Activated naive CD8-positive, alpha-beta T cell treated with anti-CD3 and anti-CD28 coated beads, Interleukin-2, amount 50 U/mL, for 24 hours (primary cell): ENCODE measurements around the gene RNF214.

ENCODE experiments used
- ATAC-seq: fragments of 150-1000 bp; cut with Tn5 transposase; one replicate; pipeline ENCODE4 v1.10.0; 2021
- DNase-seq: peaks from one replicate; pipeline ENCODE4 v3.0.0; 2021
- H3K27ac Mint-ChIP-seq: one replicate; pipeline ENCODE4 v1.8.0; 2021; ENCODE audit warnings: mild to moderate bottlenecking, mixed read lengths
- H3K27me3 Mint-ChIP-seq: one replicate; pipeline ENCODE4 v1.8.0; 2021; ENCODE audit warnings: mixed read lengths
- H3K36me3 Mint-ChIP-seq: one replicate; pipeline ENCODE4 v1.8.0; 2021; ENCODE audit warnings: low read depth, mixed read lengths
- H3K4me1 Mint-ChIP-seq: one replicate; pipeline ENCODE4 v1.8.0; 2021; ENCODE audit warnings: mixed read lengths
- H3K4me3 Mint-ChIP-seq: one replicate; pipeline ENCODE4 v1.8.0; 2021; ENCODE audit warnings: mild to moderate bottlenecking, moderate library complexity, mixed read lengths
- H3K9me3 Mint-ChIP-seq: one replicate; pipeline ENCODE4 v1.8.0; 2021; ENCODE audit warnings: mixed read lengths

RNF214 gene

DNA sequence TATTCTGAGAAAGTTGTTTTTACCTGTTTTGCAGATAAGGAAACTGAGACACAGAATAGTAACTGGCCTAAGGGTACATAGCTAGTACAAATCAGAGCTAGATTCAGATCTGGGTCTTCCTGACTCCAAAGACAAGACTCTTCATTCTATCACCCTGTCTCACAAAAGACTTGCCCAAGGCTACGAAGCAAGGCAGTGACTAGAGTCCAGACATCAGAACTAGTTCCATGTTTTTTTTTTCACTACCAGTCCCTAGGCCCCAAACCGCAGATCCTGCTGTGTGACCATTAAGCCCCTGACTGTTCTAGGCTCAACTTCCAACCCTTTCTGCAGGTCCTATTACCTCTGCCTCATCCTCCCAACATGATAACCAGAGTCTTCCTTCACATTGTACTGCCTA, 60.1 kb downstream of the RNF214 start:
- Mint-ChIP-seq H3K4me1 (no peaks in the 10 kb centered on the region), H3K4me3 (no peak overlapping the region), H3K27me3 (no peaks in the 10 kb centered on the region), H3K36me3 (peaks cover 4% of the 10 kb centered on the region), H3K27ac (no peak overlapping the region), H3K9me3 (no peaks in the 10 kb centered on the region)
- ATAC-seq, result no peak
- DNase-seq, result no peak

GRCh38 chr11:117295438-117296137, 63.1 kb downstream of the RNF214 start:
- no peaks in the 10 kb centered on the region for H3K36me3 Mint-ChIP-seq
- H3K4me1 Mint-ChIP-seq, result no peaks in the 10 kb centered on the region
- ATAC-seq (no peak), DNase-seq (no peak)
- no peak overlapping the region for H3K4me3 Mint-ChIP-seq
- H3K9me3 Mint-ChIP-seq, result no peaks in the 10 kb centered on the region
- H3K27ac Mint-ChIP-seq, result no peak overlapping the region
- no peaks in the 10 kb centered on the region for H3K27me3 Mint-ChIP-seq

DNA sequence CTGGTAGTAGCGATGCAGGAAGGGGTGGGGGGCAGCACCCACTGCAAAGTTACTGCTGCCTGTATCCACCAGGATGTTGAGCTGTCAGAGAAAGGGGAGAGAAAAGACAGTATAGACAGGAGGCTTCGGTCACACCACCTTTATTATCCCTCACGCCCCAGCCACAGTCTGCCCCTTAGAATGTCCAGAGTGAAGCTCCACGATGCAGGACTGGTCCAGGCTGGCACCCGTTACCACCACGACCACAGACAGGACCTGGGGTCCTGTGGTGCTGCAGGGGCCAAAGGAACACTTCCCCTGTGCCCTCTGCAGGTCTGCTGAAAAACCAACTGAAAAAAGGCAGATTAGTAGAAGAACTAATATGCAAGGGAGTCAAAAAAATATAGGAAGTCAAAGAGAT, 64.4 kb downstream of the RNF214 start:
- H3K4me3 Mint-ChIP-seq, result no peak overlapping the region
- no peaks in the 10 kb centered on the region for H3K27me3 Mint-ChIP-seq
- DNase-seq (no peak), ATAC-seq (no peak)
- no peaks in the 10 kb centered on the region for H3K4me1 Mint-ChIP-seq
- H3K9me3 Mint-ChIP-seq, result no peaks in the 10 kb centered on the region
- no peaks in the 10 kb centered on the region for H3K36me3 Mint-ChIP-seq
- H3K27ac Mint-ChIP-seq, result no peak overlapping the region

GRCh38 chr11:117298195-117298594, 65.7 kb downstream of the RNF214 start:
- Mint-ChIP-seq H3K27ac (no peak overlapping the region), H3K4me3 (no peak overlapping the region), H3K4me1 (no peaks in the 10 kb centered on the region), H3K27me3 (no peaks in the 10 kb centered on the region), H3K36me3 (no peaks in the 10 kb centered on the region), H3K9me3 (no peaks in the 10 kb centered on the region)
- DNase-seq, result no peak
- no peak for ATAC-seq

DNA sequence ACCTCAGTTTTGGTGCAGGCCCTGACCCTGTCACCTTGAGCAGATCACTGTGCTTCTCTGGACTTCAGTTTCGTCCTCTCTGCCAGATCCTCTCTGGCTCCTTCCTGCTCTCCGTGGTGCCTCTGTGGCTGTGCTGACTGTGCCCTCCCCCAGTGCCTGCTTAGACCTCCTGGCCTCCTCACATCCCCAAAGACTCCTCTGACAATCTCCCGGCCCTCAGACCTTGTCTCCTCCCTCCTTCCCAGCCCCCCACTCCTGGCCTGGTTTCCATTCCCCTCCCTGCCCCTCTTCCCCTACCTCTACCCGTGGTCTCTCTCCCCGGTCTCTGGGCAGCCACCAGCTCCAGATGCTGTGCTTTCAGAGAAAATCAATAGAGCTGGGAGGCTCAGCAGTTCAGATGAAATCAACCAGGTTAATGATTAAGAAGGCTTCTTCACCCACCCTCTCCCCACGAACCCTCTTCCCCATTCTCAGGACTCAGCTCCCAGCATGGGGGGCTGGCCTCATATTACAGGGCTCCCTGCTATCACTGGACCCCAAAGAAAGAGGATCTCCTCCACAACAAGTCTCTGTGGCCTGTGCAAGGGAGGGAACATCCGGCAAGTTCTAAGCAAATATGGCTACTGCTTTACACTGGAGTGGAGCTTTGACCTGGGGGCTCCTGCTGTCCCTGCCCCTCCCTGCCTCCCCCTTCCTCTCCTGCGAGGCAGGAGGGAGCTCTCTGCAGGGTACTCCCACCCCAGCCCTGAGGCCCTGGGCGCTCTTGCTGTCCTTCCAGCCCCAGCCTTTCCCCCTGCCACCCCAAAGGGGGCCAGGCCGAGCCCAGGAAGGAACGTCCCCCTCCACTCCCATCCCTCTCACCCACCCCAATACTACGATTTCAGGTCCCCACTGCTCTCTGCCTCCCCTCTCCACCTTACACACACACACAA, 67.1 kb downstream of the RNF214 start:
- no peaks in the 10 kb centered on the region for H3K27me3 Mint-ChIP-seq
- no peaks in the 10 kb centered on the region for H3K4me1 Mint-ChIP-seq
- H3K4me3 Mint-ChIP-seq, result no peak overlapping the region
- no peak for DNase-seq
- H3K9me3 Mint-ChIP-seq, result no peaks in the 10 kb centered on the region
- no peaks in the 10 kb centered on the region for H3K36me3 Mint-ChIP-seq
- no peak for ATAC-seq
- H3K27ac Mint-ChIP-seq, result no peak overlapping the region

GRCh38 chr11:117300283-117300663, 67.8 kb downstream of the RNF214 start:
- H3K9me3 Mint-ChIP-seq, result no peaks in the 10 kb centered on the region
- H3K4me1 Mint-ChIP-seq, result no peaks in the 10 kb centered on the region
- DNase-seq (no peak), ATAC-seq (no peak)
- no peak overlapping the region for H3K4me3 Mint-ChIP-seq
- no peak overlapping the region for H3K27ac Mint-ChIP-seq
- no peaks in the 10 kb centered on the region for H3K36me3 Mint-ChIP-seq
- H3K27me3 Mint-ChIP-seq, result no peaks in the 10 kb centered on the region

- ATAC-seq (no peak), DNase-seq (no peak)
- H3K27me3 Mint-ChIP-seq, result no peaks in the 10 kb centered on the region
- no peaks in the 10 kb centered on the region for H3K9me3 Mint-ChIP-seq
- H3K27ac Mint-ChIP-seq, result peak overlapping the region; percentile 10
- H3K36me3 Mint-ChIP-seq, result no peaks in the 10 kb centered on the region
- no peak overlapping the region for H3K4me3 Mint-ChIP-seq
- H3K4me1 Mint-ChIP-seq, result no peaks in the 10 kb centered on the region
Observed at GRCh38 chr11:117300773-117301172, 68.3 kb downstream of the RNF214 start.

DNA sequence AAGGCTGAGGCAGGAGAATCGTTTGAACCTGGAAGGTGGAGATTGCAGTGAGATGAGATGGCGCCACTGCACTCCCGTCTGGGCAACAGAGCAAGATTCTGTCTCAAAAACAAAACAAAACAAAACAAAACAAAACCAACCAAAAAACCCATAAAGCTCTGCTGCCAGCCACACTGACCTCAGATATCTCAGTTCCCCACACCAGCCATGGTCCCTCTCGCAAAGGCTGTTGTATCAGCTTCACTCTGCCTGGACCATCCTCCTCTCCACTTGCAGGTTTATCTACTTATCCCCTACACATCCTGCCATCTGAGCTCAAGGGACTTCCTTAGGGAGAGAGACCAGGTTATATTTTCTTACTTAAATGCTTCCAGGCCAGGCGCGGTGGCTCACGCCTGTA, 69.8 kb downstream of the RNF214 start:
- Mint-ChIP-seq H3K27ac (no peak overlapping the region), H3K9me3 (no peaks in the 10 kb centered on the region), H3K4me1 (no peaks in the 10 kb centered on the region), H3K36me3 (no peaks in the 10 kb centered on the region), H3K27me3 (no peaks in the 10 kb centered on the region), H3K4me3 (no peak overlapping the region)
- DNase-seq (no peak), ATAC-seq (no peak)

DNA sequence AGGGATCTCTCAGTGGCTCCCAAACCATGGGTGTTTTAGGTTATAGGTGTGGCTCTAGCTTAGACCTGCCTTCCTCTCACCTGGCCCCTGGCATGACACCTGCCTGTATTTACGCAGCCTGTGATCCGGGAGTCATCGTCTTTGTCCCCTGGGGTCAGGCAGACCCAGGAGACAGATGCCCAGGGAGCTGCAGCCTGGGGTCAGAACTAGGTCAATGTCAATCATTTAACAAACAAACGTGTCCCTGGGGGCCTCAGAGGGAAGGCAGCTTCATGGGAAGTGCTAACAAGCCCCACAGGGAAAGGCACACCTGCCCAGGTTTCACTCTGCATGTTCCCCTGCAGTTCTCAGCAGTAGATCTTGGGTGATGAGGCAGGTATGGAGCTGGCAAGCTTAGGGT, 70.6 kb downstream of the RNF214 start:
- H3K4me1 Mint-ChIP-seq, result no peaks in the 10 kb centered on the region

DNA sequence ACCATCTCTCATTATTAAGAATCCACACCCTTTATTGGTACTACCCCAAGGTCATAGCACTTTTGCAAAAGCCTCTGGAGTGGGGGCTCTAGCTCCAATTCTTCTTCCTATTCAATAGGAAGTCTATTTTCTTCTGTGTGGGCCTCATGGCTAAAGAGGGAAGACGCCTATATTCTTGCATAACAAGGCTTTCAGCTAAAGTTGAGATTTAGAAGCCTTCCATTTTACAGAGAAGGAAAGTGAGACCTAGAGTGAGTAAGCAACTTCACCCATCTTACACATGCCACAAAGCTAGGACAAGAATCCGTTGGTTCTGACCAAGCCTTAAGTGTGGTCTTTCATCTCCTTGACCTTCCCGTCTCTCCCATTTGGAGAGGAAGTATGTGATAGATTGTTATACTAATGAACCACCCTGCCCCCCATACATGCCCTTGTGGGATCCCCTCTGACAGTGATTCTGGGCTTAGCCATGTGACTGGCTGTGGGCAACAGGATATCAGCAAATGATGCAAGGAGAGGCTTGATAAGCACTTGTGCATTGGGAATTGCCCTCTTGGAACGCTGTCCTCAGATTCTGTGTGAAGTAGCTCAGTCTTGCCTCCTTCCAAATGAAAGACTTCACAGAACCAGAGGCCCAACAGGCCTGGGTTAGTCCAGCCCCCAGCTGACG, 71.3 kb downstream of the RNF214 start:
- ATAC-seq, result no peak
- Mint-ChIP-seq H3K27ac (no peak overlapping the region), H3K9me3 (no peaks in the 10 kb centered on the region), H3K4me1 (no peaks in the 10 kb centered on the region), H3K27me3 (no peaks in the 10 kb centered on the region), H3K36me3 (no peaks in the 10 kb centered on the region), H3K4me3 (no peak overlapping the region)
- DNase-seq, result no peak

More for the DNA sequence above, 70.6 kb downstream of the RNF214 start:
- Mint-ChIP-seq H3K27ac (no peak overlapping the region), H3K9me3 (no peaks in the 10 kb centered on the region), H3K4me3 (no peak overlapping the region), H3K36me3 (no peaks in the 10 kb centered on the region), H3K27me3 (no peaks in the 10 kb centered on the region)
- DNase-seq (no peak), ATAC-seq (no peak)

DNA sequence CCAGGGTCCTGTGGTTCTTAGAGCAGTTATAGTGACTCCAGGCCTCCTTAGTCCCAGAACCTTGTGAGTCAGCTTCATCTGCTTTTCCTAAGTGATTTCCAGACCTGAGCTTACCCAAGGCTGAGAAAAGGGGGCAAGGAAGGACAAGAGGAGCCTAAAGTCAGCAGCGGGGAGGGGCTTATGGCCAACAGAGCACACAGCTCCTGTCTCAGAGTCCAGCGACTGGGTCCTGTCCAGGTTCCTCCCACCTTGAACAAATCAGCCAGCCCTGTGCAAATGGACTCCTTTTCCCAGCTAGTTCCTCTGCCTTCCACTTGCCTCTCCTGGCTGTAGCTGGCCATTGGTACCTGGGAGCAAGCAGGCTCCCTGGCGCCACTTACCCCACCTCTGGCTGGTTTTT, 72.7 kb downstream of the RNF214 start:
- Mint-ChIP-seq H3K9me3 (no peaks in the 10 kb centered on the region), H3K36me3 (no peaks in the 10 kb centered on the region), H3K4me1 (no peaks in the 10 kb centered on the region), H3K27ac (no peak overlapping the region), H3K4me3 (no peak overlapping the region), H3K27me3 (peaks cover 5% of the 10 kb centered on the region)
- DNase-seq (no peak), ATAC-seq (no peak)

DNA sequence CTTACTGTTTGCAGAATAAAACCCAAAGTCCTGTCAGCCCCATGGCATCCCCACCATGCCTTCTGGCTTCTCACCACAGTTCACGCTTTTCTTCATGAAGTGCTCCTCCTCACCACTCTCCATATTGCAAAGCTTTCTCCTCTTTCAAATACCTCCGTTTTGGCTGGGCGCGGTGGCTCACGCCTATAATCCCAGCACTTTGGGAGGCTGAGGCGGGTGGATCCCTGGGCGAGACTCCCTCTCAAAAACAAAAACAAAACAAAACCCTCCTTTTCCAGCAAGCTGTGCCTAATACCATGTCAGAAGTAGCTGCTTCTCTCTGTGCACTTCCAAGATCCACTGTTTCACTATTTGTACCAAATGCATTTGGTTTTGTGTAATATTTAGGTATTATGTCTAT, 76.8 kb downstream of the RNF214 start:
- Mint-ChIP-seq H3K4me3 (no peak overlapping the region), H3K27ac (no peak overlapping the region), H3K9me3 (no peaks in the 10 kb centered on the region), H3K27me3 (peaks cover 9% of the 10 kb centered on the region), H3K4me1 (no peaks in the 10 kb centered on the region), H3K36me3 (no peaks in the 10 kb centered on the region)
- ATAC-seq (no peak), DNase-seq (no peak)

DNA sequence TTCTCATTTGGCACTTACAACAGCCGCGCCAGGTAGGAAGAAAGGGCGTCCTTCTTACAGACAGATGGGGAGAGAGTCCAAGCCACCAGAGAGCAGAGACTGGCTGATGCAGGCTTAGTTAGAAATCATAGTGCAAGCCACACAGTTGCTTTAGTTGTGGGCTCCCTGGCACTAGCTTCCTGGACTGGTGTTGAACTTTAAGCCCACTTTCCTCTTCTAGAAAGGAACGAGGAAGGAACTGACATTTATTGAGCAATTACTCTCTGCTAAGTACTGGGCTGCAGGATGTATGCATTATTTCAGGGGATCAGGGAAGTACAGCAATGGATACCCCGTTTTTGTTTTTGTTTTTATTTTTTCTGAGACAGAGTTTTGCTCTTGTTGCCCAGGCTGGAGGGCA, 80.6 kb downstream of the RNF214 start:
- no peak for ATAC-seq
- Mint-ChIP-seq H3K36me3 (no peaks in the 10 kb centered on the region), H3K9me3 (no peaks in the 10 kb centered on the region), H3K4me1 (peaks cover 12% of the 10 kb centered on the region), H3K27me3 (peaks cover 33% of the 10 kb centered on the region), H3K4me3 (no peak overlapping the region), H3K27ac (no peak overlapping the region)
- no peak for DNase-seq

DNA sequence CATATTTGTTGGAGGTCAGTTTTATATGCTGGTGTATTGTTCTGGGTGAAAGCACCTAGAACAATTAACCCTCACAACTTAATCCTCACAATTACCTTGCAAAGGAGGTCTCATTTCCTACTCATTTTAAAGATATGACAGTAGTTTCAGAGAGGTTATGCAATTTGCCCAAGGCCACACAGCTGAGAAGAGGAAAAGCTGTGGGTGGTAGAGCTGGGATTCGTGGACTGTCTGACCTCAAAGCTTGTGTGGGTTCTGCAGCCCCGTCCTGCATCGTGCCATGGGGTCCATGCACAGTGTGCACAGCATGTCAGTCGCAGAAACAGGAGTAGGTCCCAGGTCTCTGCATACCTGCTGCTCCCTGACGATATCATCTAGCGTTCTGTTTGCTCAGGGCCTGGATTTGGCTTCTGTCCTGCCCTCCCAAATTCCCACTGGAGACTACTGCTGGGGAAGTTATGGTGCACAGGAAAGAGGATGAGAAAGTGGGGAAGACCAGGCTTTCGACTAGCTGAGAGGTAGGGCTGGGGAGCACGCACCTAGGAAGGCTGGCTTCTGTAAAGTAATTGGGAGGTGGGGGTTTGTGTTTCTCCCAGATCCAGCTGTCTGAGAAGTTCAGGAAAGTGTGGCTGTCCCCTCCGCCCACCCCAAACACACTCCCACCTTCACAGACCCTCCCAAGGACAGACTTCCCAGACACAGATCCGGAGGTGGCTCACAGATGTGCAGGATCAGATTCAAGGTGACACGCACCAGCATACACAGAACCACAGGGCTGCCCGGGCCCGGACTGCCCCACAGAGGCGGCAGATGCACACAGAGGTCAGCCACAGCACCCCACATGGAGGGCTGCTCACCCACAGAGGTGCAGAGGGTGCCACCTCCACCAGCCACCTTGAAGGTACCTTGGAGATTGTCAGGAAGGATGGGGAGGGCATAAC, 81.6 kb downstream of the RNF214 start:
- H3K9me3 Mint-ChIP-seq, result no peaks in the 10 kb centered on the region
- peak overlapping the region; percentile 24 for H3K4me3 Mint-ChIP-seq
- no peak overlapping the region for H3K27ac Mint-ChIP-seq
- peaks cover 38% of the 10 kb centered on the region for H3K27me3 Mint-ChIP-seq
- DNase-seq, result no peak
- no peaks in the 10 kb centered on the region for H3K36me3 Mint-ChIP-seq
- H3K4me1 Mint-ChIP-seq, result peaks cover 12% of the 10 kb centered on the region
- no peak for ATAC-seq
